HEK293 (cell line): ENCODE results near the gene SNTB2.

Experiments used
- BCL11B ChIP-seq: fragments of 450-650 bp; formaldehyde crosslinking; IDR thresholded peaks from 2 replicates; pipeline ENCODE4 v1.5.1; 2016; ENCODE audit warnings: low read depth, missing biosample characterization, missing genetic modification characterization
- HOXD13 ChIP-seq: sonication (generic); formaldehyde crosslinking; IDR thresholded peaks from 2 replicates; pipeline ENCODE4 v1.8.0; 2022; ENCODE audit warnings: missing genetic modification reagents, borderline replicate concordance
- INSM2 ChIP-seq: fragments of 450-650 bp; formaldehyde crosslinking; IDR thresholded peaks from 2 replicates; pipeline ENCODE4 v1.5.1; 2016; ENCODE audit warnings: missing biosample characterization, missing genetic modification characterization
- KLF16 ChIP-seq: fragments of 450-650 bp; formaldehyde crosslinking; IDR thresholded peaks from 2 replicates; pipeline ENCODE4 v1.5.1; 2017; ENCODE audit warnings: missing biosample characterization, missing genetic modification characterization
- KLF17 ChIP-seq: fragments of 450-650 bp; formaldehyde crosslinking; IDR thresholded peaks from 2 replicates; pipeline ENCODE4 v1.5.1; 2016; ENCODE audit warnings: missing biosample characterization, missing genetic modification characterization
- KLF9 ChIP-seq: fragments of 450-650 bp; formaldehyde crosslinking; IDR thresholded peaks from 2 replicates; pipeline ENCODE4 v1.5.1; 2016; ENCODE audit warnings: missing biosample characterization, missing genetic modification characterization, low read depth
- OSR2 ChIP-seq: fragments of 450-650 bp; formaldehyde crosslinking; IDR thresholded peaks from 2 replicates; pipeline ENCODE4 v1.5.1; 2016; ENCODE audit warnings: missing biosample characterization, missing genetic modification characterization
- PRDM10 ChIP-seq: fragments of 450-650 bp; formaldehyde crosslinking; IDR thresholded peaks from 2 replicates; pipeline ENCODE4 v1.5.1; 2016; ENCODE audit warnings: missing biosample characterization, missing genetic modification characterization
- SP2 ChIP-seq: fragments of 450-650 bp; formaldehyde crosslinking; IDR thresholded peaks from 2 replicates; pipeline ENCODE4 v1.5.1; 2016; ENCODE audit warnings: missing biosample characterization, missing genetic modification characterization
- SP7 ChIP-seq: fragments of 450-650 bp; formaldehyde crosslinking; IDR thresholded peaks from 2 replicates; pipeline ENCODE4 v1.5.1; 2016; ENCODE audit warnings: missing biosample characterization, missing genetic modification characterization
- ZFHX2 ChIP-seq: fragments of 450-650 bp; formaldehyde crosslinking; conservative IDR thresholded peaks from 2 replicates; pipeline ENCODE4 v1.5.1; 2016; ENCODE audit warnings: missing biosample characterization, missing genetic modification characterization
- ZNF112 ChIP-seq: fragments of 450-650 bp; formaldehyde crosslinking; IDR thresholded peaks from 2 replicates; pipeline ENCODE4 v1.5.0; 2017; ENCODE audit warnings: missing biosample characterization, missing genetic modification characterization
- ZNF146 ChIP-seq: fragments of 450-650 bp; formaldehyde crosslinking; IDR thresholded peaks from 2 replicates; pipeline ENCODE4 v1.5.1; 2016; ENCODE audit warnings: missing biosample characterization, missing genetic modification characterization
- ZNF155 ChIP-seq: fragments of 450-650 bp; formaldehyde crosslinking; IDR thresholded peaks from 2 replicates; pipeline ENCODE4 v1.5.1; 2016; ENCODE audit warnings: missing biosample characterization, missing genetic modification characterization
- ZNF248 ChIP-seq: fragments of 450-650 bp; formaldehyde crosslinking; IDR thresholded peaks from 2 replicates; pipeline ENCODE4 v1.5.1; 2017; ENCODE audit warnings: missing biosample characterization, missing genetic modification characterization
- ZNF292 ChIP-seq: fragments of 450-650 bp; formaldehyde crosslinking; IDR thresholded peaks from 2 replicates; pipeline ENCODE4 v1.5.1; 2016; ENCODE audit warnings: low read depth, missing biosample characterization, missing genetic modification characterization, borderline replicate concordance
- ZNF335 ChIP-seq: fragments of 450-650 bp; formaldehyde crosslinking; conservative IDR thresholded peaks from 2 replicates; pipeline ENCODE4 v1.5.1; 2016; ENCODE audit warnings: missing biosample characterization, missing genetic modification characterization
- ZNF354C ChIP-seq: fragments of 450-650 bp; formaldehyde crosslinking; IDR thresholded peaks from 2 replicates; pipeline ENCODE4 v1.5.1; 2016; ENCODE audit warnings: missing biosample characterization, missing genetic modification characterization, low read depth, borderline replicate concordance
- ZNF366 ChIP-seq: fragments of 450-650 bp; formaldehyde crosslinking; conservative IDR thresholded peaks from 2 replicates; pipeline ENCODE4 v1.5.1; 2016; ENCODE audit warnings: missing biosample characterization, missing genetic modification characterization
- ZNF394 ChIP-seq: fragments of 450-650 bp; formaldehyde crosslinking; IDR thresholded peaks from 2 replicates; pipeline ENCODE4 v1.5.1; 2016; ENCODE audit warnings: missing biosample characterization, missing genetic modification characterization, mild to moderate bottlenecking, moderate library complexity, borderline replicate concordance
- ZNF530 ChIP-seq: fragments of 450-650 bp; formaldehyde crosslinking; IDR thresholded peaks from 2 replicates; pipeline ENCODE4 v1.5.1; 2016; ENCODE audit warnings: low read depth, missing biosample characterization, missing genetic modification characterization
- ZNF548 ChIP-seq: fragments of 450-650 bp; formaldehyde crosslinking; IDR thresholded peaks from 2 replicates; pipeline ENCODE4 v1.5.1; 2016; ENCODE audit warnings: missing biosample characterization, missing genetic modification characterization
- ZNF560 ChIP-seq: fragments of 450-650 bp; formaldehyde crosslinking; IDR thresholded peaks from 2 replicates; pipeline ENCODE4 v1.5.1; 2017; ENCODE audit warnings: missing biosample characterization, missing genetic modification characterization, borderline replicate concordance
- ZNF639 ChIP-seq: fragments of 450-650 bp; formaldehyde crosslinking; IDR thresholded peaks from 2 replicates; pipeline ENCODE4 v1.5.1; 2016; ENCODE audit warnings: missing biosample characterization, missing genetic modification characterization
- ZNF670 ChIP-seq: fragments of 450-650 bp; formaldehyde crosslinking; IDR thresholded peaks from 2 replicates; pipeline ENCODE4 v1.5.1; 2016; ENCODE audit warnings: missing biosample characterization, missing genetic modification characterization, low read depth
- ZNF777 ChIP-seq: fragments of 450-650 bp; formaldehyde crosslinking; IDR thresholded peaks from 2 replicates; pipeline ENCODE4 v1.5.1; 2017; ENCODE audit warnings: missing biosample characterization, missing genetic modification characterization, borderline replicate concordance
- ZNF791 ChIP-seq: fragments of 450-650 bp; formaldehyde crosslinking; IDR thresholded peaks from 2 replicates; pipeline ENCODE4 v1.5.1; 2016; ENCODE audit warnings: missing biosample characterization, missing genetic modification characterization
- ZNF837 ChIP-seq: fragments of 450-650 bp; formaldehyde crosslinking; IDR thresholded peaks from 2 replicates; pipeline ENCODE4 v1.5.1; 2016; ENCODE audit warnings: missing biosample characterization, missing genetic modification characterization
- ZSCAN18 ChIP-seq: fragments of 450-650 bp; formaldehyde crosslinking; IDR thresholded peaks from 2 replicates; pipeline ENCODE4 v1.5.1; 2016; ENCODE audit warnings: missing biosample characterization, missing genetic modification characterization
- ZSCAN5A ChIP-seq: fragments of 450-650 bp; formaldehyde crosslinking; IDR thresholded peaks from 2 replicates; pipeline ENCODE4 v1.5.1; 2016; ENCODE audit warnings: missing biosample characterization, missing genetic modification characterization

SNTB2 gene

GRCh38 chr16:69186642-69187445, at the start of gene SNTB2 (continued):
- TF ChIP-seq PRDM10 (peak; percentile 66), HOXD13 (CRISPR knock-in tag) (no peak), ZNF354C (tag by site-specific recombination) (no peak), ZFHX2 (tag by site-specific recombination) (no peak; the same call in 1 of the 2 replicates), SP2 (tag by site-specific recombination) (peak; percentile 74), SP7 (tag by site-specific recombination) (peak; percentile 23), ZNF560 (no peak), ZNF146 (no peak), ZNF777 (tag by site-specific recombination) (no peak), ZNF112 (tag by site-specific recombination) (no peak), INSM2 (tag by site-specific recombination) (no peak), ZNF394 (tag by site-specific recombination) (0 out of 2 replicates have a peak, but pooled peaks have one; percentile 36), ZNF530 (tag by site-specific recombination) (no peak), ZNF335 (tag by site-specific recombination) (peak; percentile 91), OSR2 (tag by site-specific recombination) (no peak), ZNF548 (tag by site-specific recombination) (no peak), ZSCAN18 (no peak), ZNF366 (0 out of 2 replicates have a peak, but pooled peaks have one; percentile 32), ZNF292 (no peak), ZNF837 (tag by site-specific recombination) (no peak), ZNF791 (tag by site-specific recombination) (no peak), KLF16 (tag by site-specific recombination) (peak; percentile 83; the same call in 1 of the 2 replicates), ZNF639 (tag by site-specific recombination) (no peak), ZNF670 (tag by site-specific recombination) (no peak), BCL11B (tag by site-specific recombination) (no peak), KLF9 (tag by site-specific recombination) (peak; percentile 98), ZSCAN5A (tag by site-specific recombination) (no peak), ZNF248 (tag by site-specific recombination) (no peak), KLF17 (tag by site-specific recombination) (no peak), ZNF155 (tag by site-specific recombination) (no peak)
